ENCODE measurements around the gene DONSON. TPM values are rescaled to one million over a fixed set of nuclear protein-coding genes. Genes with fewer than 3 reads are reported as not detected.

DONSON gene
- total RNA-seq, 2 experiments from 2014 or later, result 35.8 to 41.3 TPM

DNA sequence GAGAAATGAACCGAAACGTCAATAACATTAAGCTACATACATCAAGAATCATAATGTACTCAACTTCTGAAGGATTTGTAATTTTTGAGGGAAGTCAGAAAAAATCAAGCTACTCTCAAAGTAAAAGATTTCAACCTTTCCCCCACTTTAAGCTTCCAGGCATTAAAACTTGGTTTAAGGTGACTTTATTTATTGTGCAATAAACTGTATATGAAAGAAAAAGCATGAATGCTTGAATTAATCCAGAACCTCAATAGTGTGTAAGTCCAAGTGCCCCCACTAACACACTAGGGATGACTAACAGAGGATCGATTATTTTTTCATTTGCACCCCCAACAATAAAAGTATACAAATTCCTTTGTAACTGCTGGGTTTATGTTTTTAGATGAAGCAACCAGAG is 57.5 kb downstream of the DONSON start:
- no peaks in the 10 kb centered on the region for H3K9me3 ChIP-seq (ENCODE audit: low read length)
- no peak for DNase-seq (ENCODE audit: low spot score)
- no peaks in the 10 kb centered on the region for H4K20me1 ChIP-seq (ENCODE audit: insufficient read depth, low read length)
- POLR2A ChIA-PET, result interaction anchor here (0.5 to 1.3 kb wide), 5 partner anchors 11 to 52 kb away, joined by 3 to 4 read pairs (median 4); no protein-coding TSS in a partner anchor
- H3K27ac ChIP-seq (ENCODE audit: low read depth, low read length, poor library complexity, severe bottlenecking), result no peak overlapping the region
- H3K9me2 ChIP-seq (ENCODE audit: insufficient read depth, low read length), result no peaks in the 10 kb centered on the region
- BruUV-seq (replicated peaks), result no TSS peak
- intact Hi-C loops (cut with micrococcal nuclease; ENCODE audit: unreplicated experiment), result loop anchor here (2.0 kb wide), 1 partner anchor 28 kb away; no protein-coding TSS in a partner anchor
- CTCF ChIA-PET (ENCODE audit: unreplicated experiment), result no interaction called here
- H2AFZ ChIP-seq (ENCODE audit: low read length), result no peak overlapping the region
- no peak overlapping the region for H3K4me2 ChIP-seq (ENCODE audit: low read length)
- H3K4me1 ChIP-seq (ENCODE audit: insufficient read depth, low read length, poor library complexity, severe bottlenecking), result no peaks in the 10 kb centered on the region
- H3K36me3 ChIP-seq (ENCODE audit: insufficient read depth, low read length), result peaks cover 98% of the 10 kb centered on the region
- 0 out of 2 replicates have a peak, but pooled peaks cover 7% of the 10 kb centered on the region for H3K79me2 ChIP-seq (ENCODE audit: insufficient read depth, low read depth, low read length)
- H3K4me3 ChIP-seq (ENCODE audit: low read depth, low read length, poor library complexity, severe bottlenecking), result no peak overlapping the region
- no peak for TF ChIP-seq CTCF (conservative IDR thresholded peaks at IDR 0.05; ENCODE audit: low read length)
- no peak for TF ChIP-seq EZH2phosphoT487 (IDR thresholded peaks at IDR 0.05; ENCODE audit: borderline replicate concordance, low read depth, low read length)

Other genes with a start within 250 kb of the DONSON start
- gene IFNGR2, start 185.3 kb downstream of the DONSON start, total RNA-seq (2014; rRNA removed; shearing (Covaris generic)), result 61.0 and 86.9 TPM in 2 replicates
- 70.2 and 83.5 TPM in 2 replicates for gene IFNGR2, start 185.3 kb downstream of the DONSON start, total RNA-seq (2022)
- 18.9 and 30.3 TPM in 2 replicates for gene TMEM50B, start 108.7 kb downstream of the DONSON start, total RNA-seq (2014; rRNA removed; shearing (Covaris generic))
- gene TMEM50B, start 108.7 kb downstream of the DONSON start, total RNA-seq (2022), result 24.4 and 25.0 TPM in 2 replicates
- 0.44 and 1.3 TPM in 2 replicates for gene DNAJC28, start 97.0 kb downstream of the DONSON start, total RNA-seq (2014; rRNA removed; shearing (Covaris generic))
- gene DNAJC28, start 97.0 kb downstream of the DONSON start, total RNA-seq (2022), result 0.95 and 1.1 TPM in 2 replicates
- 104 and 112 TPM in 2 replicates for gene GART, start 46.6 kb downstream of the DONSON start, total RNA-seq (2014; rRNA removed; shearing (Covaris generic))
- 179 and 198 TPM in 2 replicates for gene GART, start 46.6 kb downstream of the DONSON start, total RNA-seq (2022)
- gene SON, start 45.6 kb downstream of the DONSON start, total RNA-seq (2014; rRNA removed; shearing (Covaris generic)), result 243 and 335 TPM in 2 replicates
- 337 and 352 TPM in 2 replicates for gene SON, start 45.6 kb downstream of the DONSON start, total RNA-seq (2022)
- 19.8 and 26.4 TPM in 2 replicates for gene CRYZL1, start 53.1 kb upstream of the DONSON start, total RNA-seq (2014; rRNA removed; shearing (Covaris generic))
- 37.9 and 40.0 TPM in 2 replicates for gene CRYZL1, start 53.1 kb upstream of the DONSON start, total RNA-seq (2022)
- gene ITSN1, start 53.8 kb upstream of the DONSON start, total RNA-seq (2014; rRNA removed; shearing (Covaris generic)), result 0.60 and 5.4 TPM in 2 replicates
- 4.8 and 5.9 TPM in 2 replicates for gene ITSN1, start 53.8 kb upstream of the DONSON start, total RNA-seq (2022)

Measured in OCI-LY7 (cell line).